OCI-LY7 (cell line): Measurements from ENCODE around the gene WDFY2.

Experiments
- CTCF ChIP-seq: fragments of 200-600 bp; sonication (generic); conservative IDR thresholded peaks from 2 replicates; pipeline ENCODE4 v1.5.1; 2014; ENCODE audit warnings: mild to moderate bottlenecking, antibody characterized with exemption, low read length, moderate library complexity, mixed read lengths
- EZH2phosphoT487 ChIP-seq: fragments of 200-600 bp; sonication (generic); IDR thresholded peaks from 2 replicates; pipeline ENCODE4 v1.6.1; 2018; ENCODE audit warnings: low read depth, borderline replicate concordance, mild to moderate bottlenecking, mixed run types, antibody characterized with exemption, low read length, moderate library complexity, mixed read lengths

GRCh38 chr13:51687947-51688714, 103.9 kb downstream of the WDFY2 start:
- TF ChIP-seq CTCF (no peak), EZH2phosphoT487 (no peak)
